Breast epithelium (tissue), 4 donors: ENCODE results near the gene ANKRD31. TPM values are rescaled to one million over a fixed set of nuclear protein-coding genes. Genes with fewer than 3 reads are reported as not detected.
"Not testable (repeated sequence)": the region's sequence is repeated elsewhere in the genome, so short reads cannot be mapped to it uniquely, and the experiment has no call there.

Experiments used
- DNase-seq, 2 donors: peaks; one replicate each; pipeline ENCODE4 v3.0.0-alpha.2; 2019; ENCODE audit warnings: low spot score in 2 of 2
- H3K27ac ChIP-seq, 2 donors: fragments of 200-600 bp; sonication (generic) in 1 of 2; one replicate each; pipeline ENCODE4 v1.5.1; 2016 to 2019; ENCODE audit warnings: mild to moderate bottlenecking in 1 of 2
- H3K27me3 ChIP-seq, 2 donors: fragments of 200-600 bp; sonication (generic) in 1 of 2; one replicate each; pipeline versions ENCODE4 v1.5.1 to v1.6.0; 2017 to 2019; ENCODE audit warnings: control low read depth in 1 of 2, mild to moderate bottlenecking in 1 of 2
- H3K36me3 ChIP-seq: fragments of 200-600 bp; one replicate; pipeline ENCODE4 v1.5.1; 2019
- H3K4me1 ChIP-seq, 2 donors: fragments of 200-600 bp; sonication (generic); one replicate each; pipeline ENCODE4 v1.5.1; 2016 to 2019; ENCODE audit warnings: control low read depth in 1 of 2
- H3K4me3 ChIP-seq, 3 donors: fragments of 200-600 bp; sonication (generic); 1 replicate in 2 of 3; 2 replicates in 1 of 3; pipeline ENCODE4 v1.5.1; 2016 to 2019; ENCODE audit warnings: mild to moderate bottlenecking in 3 of 3, moderate library complexity in 2 of 3
- H3K9me3 ChIP-seq, 2 donors: fragments of 200-600 bp; sonication (generic) in 1 of 2; one replicate each; pipeline ENCODE4 v1.5.1; 2016 to 2019; ENCODE audit warnings: control low read depth in 1 of 2
- POLR2A ChIP-seq: fragments of 450-650 bp; IDR thresholded peaks from one replicate; pipeline ENCODE4 v1.6.1; 2016; ENCODE audit warnings: antibody characterized with exemption, mild to moderate bottlenecking, moderate library complexity
- POLR2AphosphoS5 ChIP-seq, 3 donors: sonication (generic); formaldehyde crosslinking; IDR thresholded peaks; one replicate each; pipeline ENCODE4 v1.6.1; 2017; ENCODE audit warnings: antibody characterized with exemption in 3 of 3
- intact Hi-C: fragments of 100-400 bp; cut with DNase I; formaldehyde crosslinking; loops from one replicate; pipeline ENCODE4 v1.15.1; 2023; ENCODE audit warnings: low total_unique reads
- total RNA-seq, 3 donors: library from RNA; depleted of rRNA; stranded (reverse); fragments of >200 nt; gene quantifications; one replicate each; pipeline ENCODE4 v1.1.0, GENCODE V29; 2016
- TF ChIP-seq, protein P1 (sequence below), 3 donors: fragments of 450-650 bp; IDR thresholded peaks; one replicate each; pipeline ENCODE4 v1.5.1; 2016 to 2017; ENCODE audit warnings: antibody characterized with exemption in 3 of 3, mild to moderate bottlenecking in 3 of 3, moderate library complexity in 3 of 3

The ANKRD31 gene
- total RNA-seq, 3 donors from 2014 or later, result 0.32 to 0.66 (median 0.59) TPM

DNA sequence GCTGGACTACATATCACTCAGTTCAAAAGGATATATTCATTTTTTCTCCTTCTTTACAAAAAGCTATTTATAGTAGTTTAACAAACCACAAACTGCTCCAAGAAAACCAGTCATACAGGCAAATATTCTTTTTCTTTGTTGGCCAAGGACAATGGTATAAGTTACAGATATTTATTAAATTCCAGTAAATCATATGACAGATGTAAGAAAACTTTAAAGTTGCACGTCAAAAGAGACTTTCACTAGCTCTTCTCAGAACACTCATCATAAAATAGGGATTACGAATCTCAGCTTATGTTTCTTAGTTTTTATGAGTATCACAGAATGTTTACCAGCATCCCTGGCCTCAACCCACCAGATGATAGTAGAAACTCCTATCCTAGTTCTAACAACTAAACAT is 67.2 kb downstream of the ANKRD31 start:
- intact Hi-C loops, result no loop called here
- H3K36me3 ChIP-seq, result no peaks in the 10 kb centered on the region
- H3K27me3 ChIP-seq, result no peaks in the 10 kb centered on the region
- DNase-seq, result no peak
- H3K27ac ChIP-seq, result no peak overlapping the region
- TF ChIP-seq, protein P1, sequence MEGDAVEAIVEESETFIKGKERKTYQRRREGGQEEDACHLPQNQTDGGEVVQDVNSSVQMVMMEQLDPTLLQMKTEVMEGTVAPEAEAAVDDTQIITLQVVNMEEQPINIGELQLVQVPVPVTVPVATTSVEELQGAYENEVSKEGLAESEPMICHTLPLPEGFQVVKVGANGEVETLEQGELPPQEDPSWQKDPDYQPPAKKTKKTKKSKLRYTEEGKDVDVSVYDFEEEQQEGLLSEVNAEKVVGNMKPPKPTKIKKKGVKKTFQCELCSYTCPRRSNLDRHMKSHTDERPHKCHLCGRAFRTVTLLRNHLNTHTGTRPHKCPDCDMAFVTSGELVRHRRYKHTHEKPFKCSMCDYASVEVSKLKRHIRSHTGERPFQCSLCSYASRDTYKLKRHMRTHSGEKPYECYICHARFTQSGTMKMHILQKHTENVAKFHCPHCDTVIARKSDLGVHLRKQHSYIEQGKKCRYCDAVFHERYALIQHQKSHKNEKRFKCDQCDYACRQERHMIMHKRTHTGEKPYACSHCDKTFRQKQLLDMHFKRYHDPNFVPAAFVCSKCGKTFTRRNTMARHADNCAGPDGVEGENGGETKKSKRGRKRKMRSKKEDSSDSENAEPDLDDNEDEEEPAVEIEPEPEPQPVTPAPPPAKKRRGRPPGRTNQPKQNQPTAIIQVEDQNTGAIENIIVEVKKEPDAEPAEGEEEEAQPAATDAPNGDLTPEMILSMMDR (IDR thresholded peaks at IDR 0.05), result no peak
- TF ChIP-seq POLR2AphosphoS5 (IDR thresholded peaks at IDR 0.05) (no peak), POLR2A (no peak)
- no peaks in the 10 kb centered on the region for H3K4me1 ChIP-seq
- peaks cover 0 to 10% of the 10 kb centered on the region in 2 donors for H3K9me3 ChIP-seq
- H3K4me3 ChIP-seq, result no peak overlapping the region

DNA sequence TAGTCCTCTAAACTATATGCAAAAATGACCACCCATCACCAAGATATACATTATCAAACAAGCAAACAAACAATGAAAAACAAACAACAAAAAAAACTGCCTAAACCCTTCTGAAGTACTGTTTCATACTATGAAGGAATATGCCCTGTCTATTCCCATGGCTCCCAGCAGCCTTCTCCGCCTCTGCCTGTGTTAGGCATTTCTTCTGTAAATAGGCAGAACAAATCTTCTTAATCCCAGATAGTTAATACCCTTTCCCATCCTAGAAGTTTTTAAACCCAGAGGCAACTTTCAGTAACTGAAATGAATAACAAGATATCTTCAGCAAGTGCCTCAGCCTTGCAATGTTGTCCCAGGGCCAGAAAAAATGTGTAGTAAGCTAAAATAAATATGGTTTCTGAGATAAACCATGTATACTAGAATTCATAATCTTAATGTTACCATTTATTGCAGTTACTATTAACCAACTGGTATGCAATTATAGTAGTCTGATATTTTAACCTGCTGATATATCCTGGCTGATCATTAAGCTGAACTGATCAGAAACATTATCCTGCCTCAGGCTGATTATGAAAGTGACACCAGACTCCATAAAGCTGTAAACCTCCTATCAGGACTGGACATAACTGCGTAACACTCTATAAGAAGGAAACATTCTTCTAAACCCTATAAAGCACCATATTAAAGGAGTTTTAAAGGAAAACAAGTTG is 68.5 kb downstream of the ANKRD31 start:
- intact Hi-C loops, result no loop called here
- no peak for DNase-seq
- Histone ChIP-seq H3K27me3 (no peaks in the 10 kb centered on the region), H3K4me1 (no peaks in the 10 kb centered on the region), H3K36me3 (no peaks in the 10 kb centered on the region), H3K9me3 (no peaks in the 10 kb centered on the region), H3K27ac (no peak overlapping the region), H3K4me3 (no peak overlapping the region)
- TF ChIP-seq POLR2AphosphoS5 (IDR thresholded peaks at IDR 0.05) (no peak), POLR2A (no peak)
- TF ChIP-seq, protein P1 (IDR thresholded peaks at IDR 0.05), result no peak

DNA sequence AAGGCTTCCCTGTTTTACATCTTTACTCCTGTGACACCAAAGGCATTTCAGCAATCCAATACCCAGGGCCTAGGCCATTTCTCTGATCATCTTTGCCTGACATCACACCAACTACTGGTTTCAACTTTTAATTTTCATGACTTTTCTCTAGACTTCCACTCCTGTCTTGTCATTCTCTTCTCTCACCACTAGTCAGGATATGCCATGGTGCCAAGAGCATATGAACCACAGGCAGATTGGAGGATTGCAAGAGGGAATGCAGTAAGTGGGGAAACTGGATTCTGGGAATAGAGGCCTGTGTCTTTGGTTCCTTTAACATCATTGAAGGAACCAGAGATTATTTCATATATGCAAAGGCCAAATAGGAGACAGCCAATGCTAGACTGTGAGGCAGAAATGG is 69.3 kb downstream of the ANKRD31 start:
- Histone ChIP-seq H3K9me3 (no peaks in the 10 kb centered on the region), H3K4me1 (no peaks in the 10 kb centered on the region), H3K27ac (no peak overlapping the region), H3K36me3 (no peaks in the 10 kb centered on the region), H3K27me3 (no peaks in the 10 kb centered on the region), H3K4me3 (no peak overlapping the region)
- intact Hi-C loops, result no loop called here
- no peak for TF ChIP-seq POLR2AphosphoS5 (IDR thresholded peaks at IDR 0.05)
- no peak for TF ChIP-seq POLR2A
- TF ChIP-seq, protein P1 (IDR thresholded peaks at IDR 0.05), result no peak
- no peak for DNase-seq

DNA sequence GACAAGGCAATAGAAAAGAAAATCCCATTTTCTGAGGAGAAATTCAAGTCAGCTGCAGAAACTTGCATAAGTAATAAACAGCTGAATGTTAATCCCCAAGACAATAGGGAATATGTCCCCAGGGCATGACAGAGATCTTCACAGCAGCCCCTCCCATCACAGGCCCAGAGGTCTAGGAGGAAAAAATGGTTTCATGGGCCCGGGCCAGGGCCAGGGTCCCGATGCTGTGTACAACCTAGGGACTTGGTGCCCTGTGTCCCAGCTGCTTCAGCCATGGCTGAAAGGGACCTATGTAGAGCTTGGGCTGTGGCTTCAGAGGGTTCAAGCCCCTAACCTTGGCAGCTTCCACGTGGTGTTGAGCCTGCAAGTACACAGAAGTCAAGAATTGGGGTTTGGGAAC is 75.2 kb downstream of the ANKRD31 start:
- H3K4me3 ChIP-seq, intact Hi-C loops, DNase-seq, H3K27me3 ChIP-seq, H3K27ac ChIP-seq, H3K36me3 ChIP-seq, H3K4me1 ChIP-seq: not testable (repeated sequence)
- H3K9me3 ChIP-seq, result peaks cover 14 to 36% of the 10 kb centered on the region in 2 donors

DNA sequence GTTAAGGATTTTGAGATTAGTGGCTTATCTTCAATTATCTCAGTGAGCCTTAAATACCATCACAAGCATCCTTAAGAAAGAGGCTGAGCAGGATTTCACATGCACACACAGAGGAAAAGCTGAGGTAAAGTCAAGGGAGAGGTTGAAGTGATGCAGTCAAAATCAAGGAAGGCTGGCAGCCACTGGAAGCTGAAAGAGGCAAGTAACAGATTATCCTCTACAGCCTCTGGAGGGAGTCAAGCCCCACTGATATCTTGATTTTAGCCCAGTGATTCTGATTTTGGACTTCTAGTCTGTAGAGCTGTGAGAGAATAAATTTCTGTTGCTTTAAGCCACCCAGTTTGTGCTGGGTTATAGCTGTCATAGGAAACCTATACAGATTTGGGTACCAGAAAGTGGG is 80.1 kb downstream of the ANKRD31 start:
- Histone ChIP-seq H3K27ac (no peak overlapping the region), H3K9me3 (peaks cover 7 to 30% of the 10 kb centered on the region in 2 donors), H3K27me3 (no peaks in the 10 kb centered on the region), H3K36me3 (no peaks in the 10 kb centered on the region), H3K4me3 (no peak overlapping the region), H3K4me1 (no peaks in the 10 kb centered on the region)
- intact Hi-C loops, result no loop called here
- no peak for DNase-seq
- TF ChIP-seq, protein P1 (IDR thresholded peaks at IDR 0.05), result no peak
- TF ChIP-seq POLR2AphosphoS5 (IDR thresholded peaks at IDR 0.05) (no peak), POLR2A (no peak)
